ENCODE measurements around the gene SECISBP2L. TPM values are rescaled to one million over a fixed set of nuclear protein-coding genes. Genes with fewer than 3 reads are reported as not detected.

The SECISBP2L gene
- total RNA-seq, 4 donors from 2014 or later: 23.7 to 27.5 (median 24.5) TPM

DNA sequence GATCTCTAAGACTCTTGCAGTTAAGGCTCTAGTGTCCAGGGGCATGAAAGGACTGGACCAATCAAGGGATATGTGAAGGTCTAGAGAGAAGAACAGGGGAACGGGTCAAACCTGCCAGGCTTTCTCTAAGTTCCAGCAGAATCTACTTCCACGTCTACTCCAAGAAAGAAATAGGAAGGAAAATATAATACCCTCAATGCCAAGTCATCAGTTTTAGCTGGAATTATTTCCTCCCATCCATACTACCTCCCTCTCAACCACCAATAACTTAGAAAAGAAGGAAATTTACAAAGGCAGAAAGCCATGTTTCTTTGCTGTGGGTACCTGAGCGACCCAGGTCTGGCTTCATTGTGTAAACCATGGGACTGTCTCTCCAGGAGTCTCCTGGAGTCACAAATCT, 90.3 kb downstream of the SECISBP2L start:
- intact Hi-C loops (cut with DNase I; ENCODE audit: low total_unique reads): no loop called here
- H3K9me3 ChIP-seq: no peaks in the 10 kb centered on the region
- H3K27ac ChIP-seq: no peak overlapping the region
- no peak for DNase-seq
- H3K36me3 ChIP-seq: no peaks in the 10 kb centered on the region
- H3K4me1 ChIP-seq: no peaks in the 10 kb centered on the region
- no peak overlapping the region for H3K4me3 ChIP-seq
- TF ChIP-seq POLR2A (IDR thresholded peaks at IDR 0.05): no peak
- TF ChIP-seq, protein P1, sequence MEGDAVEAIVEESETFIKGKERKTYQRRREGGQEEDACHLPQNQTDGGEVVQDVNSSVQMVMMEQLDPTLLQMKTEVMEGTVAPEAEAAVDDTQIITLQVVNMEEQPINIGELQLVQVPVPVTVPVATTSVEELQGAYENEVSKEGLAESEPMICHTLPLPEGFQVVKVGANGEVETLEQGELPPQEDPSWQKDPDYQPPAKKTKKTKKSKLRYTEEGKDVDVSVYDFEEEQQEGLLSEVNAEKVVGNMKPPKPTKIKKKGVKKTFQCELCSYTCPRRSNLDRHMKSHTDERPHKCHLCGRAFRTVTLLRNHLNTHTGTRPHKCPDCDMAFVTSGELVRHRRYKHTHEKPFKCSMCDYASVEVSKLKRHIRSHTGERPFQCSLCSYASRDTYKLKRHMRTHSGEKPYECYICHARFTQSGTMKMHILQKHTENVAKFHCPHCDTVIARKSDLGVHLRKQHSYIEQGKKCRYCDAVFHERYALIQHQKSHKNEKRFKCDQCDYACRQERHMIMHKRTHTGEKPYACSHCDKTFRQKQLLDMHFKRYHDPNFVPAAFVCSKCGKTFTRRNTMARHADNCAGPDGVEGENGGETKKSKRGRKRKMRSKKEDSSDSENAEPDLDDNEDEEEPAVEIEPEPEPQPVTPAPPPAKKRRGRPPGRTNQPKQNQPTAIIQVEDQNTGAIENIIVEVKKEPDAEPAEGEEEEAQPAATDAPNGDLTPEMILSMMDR (IDR thresholded peaks at IDR 0.05 in 4 of 5, conservative IDR thresholded peaks at IDR 0.05 in 1 of 5): no peak
- H3K27me3 ChIP-seq: no peaks in the 10 kb centered on the region
- ATAC-seq: no peak
- in situ Hi-C loops (cut with MboI; ENCODE audit: low sequenced_read_pairs in 4 of 4): no loop called here

DNA sequence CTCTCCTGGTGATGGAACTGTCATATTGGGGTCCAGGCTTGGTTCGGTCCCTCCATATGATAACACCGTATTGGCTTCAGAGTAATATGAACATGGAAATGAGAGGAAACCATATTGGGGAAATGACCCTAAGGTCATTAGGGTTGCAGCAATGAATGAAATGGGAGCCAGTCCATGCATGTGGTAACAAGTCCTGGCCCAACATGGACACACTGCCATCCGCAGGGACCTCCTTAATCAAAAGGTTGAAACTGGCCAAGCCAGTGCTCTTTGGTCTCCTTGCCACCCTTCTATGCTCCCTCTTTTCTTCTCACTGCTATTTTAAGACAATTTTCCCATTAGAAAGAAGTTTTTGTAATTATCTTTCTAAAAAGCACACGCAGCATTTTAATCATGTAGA, 90.9 kb downstream of the SECISBP2L start:
- Histone ChIP-seq H3K9me3 (no peaks in the 10 kb centered on the region), H3K4me3 (no peak overlapping the region), H3K27ac (no peak overlapping the region), H3K4me1 (no peaks in the 10 kb centered on the region), H3K36me3 (no peaks in the 10 kb centered on the region), H3K27me3 (no peaks in the 10 kb centered on the region)
- intact Hi-C loops (cut with DNase I; ENCODE audit: low total_unique reads) (no loop called here), in situ Hi-C loops (cut with MboI; ENCODE audit: low sequenced_read_pairs in 4 of 4) (no loop called here)
- no peak for TF ChIP-seq POLR2A (IDR thresholded peaks at IDR 0.05)
- TF ChIP-seq, protein P1 (IDR thresholded peaks at IDR 0.05 in 4 of 5, conservative IDR thresholded peaks at IDR 0.05 in 1 of 5): no peak
- ATAC-seq (no peak), DNase-seq (no peak)

DNA sequence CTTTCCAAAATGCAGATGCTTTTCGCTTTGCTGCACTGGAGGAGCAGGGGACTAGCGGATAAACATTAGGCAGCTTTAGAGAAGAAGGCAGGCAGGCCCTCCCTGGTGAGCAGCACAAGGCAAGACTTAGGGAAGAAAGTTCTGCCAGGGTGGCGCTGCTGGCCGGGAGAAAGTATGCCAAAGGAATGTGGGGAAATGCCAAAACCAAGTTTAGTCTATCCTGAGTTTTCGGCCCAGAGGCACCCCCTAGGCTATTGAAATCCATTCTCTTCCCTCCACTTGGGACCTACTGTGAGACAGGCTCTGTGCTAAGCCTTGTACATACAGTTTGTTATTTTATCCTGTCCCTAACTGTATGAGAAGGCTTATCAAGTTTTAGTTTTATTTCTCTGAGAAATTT, 91.7 kb downstream of the SECISBP2L start:
- DNase-seq (no peak), ATAC-seq (no peak)
- Histone ChIP-seq H3K36me3 (no peaks in the 10 kb centered on the region), H3K9me3 (no peaks in the 10 kb centered on the region), H3K4me3 (no peak overlapping the region), H3K27ac (no peak overlapping the region), H3K4me1 (no peaks in the 10 kb centered on the region), H3K27me3 (no peaks in the 10 kb centered on the region)
- TF ChIP-seq, protein P1 (IDR thresholded peaks at IDR 0.05 in 4 of 5, conservative IDR thresholded peaks at IDR 0.05 in 1 of 5): no peak
- TF ChIP-seq POLR2A (IDR thresholded peaks at IDR 0.05): no peak
- in situ Hi-C loops (cut with MboI; ENCODE audit: low sequenced_read_pairs in 4 of 4) (no loop called here), intact Hi-C loops (cut with DNase I; ENCODE audit: low total_unique reads) (no loop called here)

DNA sequence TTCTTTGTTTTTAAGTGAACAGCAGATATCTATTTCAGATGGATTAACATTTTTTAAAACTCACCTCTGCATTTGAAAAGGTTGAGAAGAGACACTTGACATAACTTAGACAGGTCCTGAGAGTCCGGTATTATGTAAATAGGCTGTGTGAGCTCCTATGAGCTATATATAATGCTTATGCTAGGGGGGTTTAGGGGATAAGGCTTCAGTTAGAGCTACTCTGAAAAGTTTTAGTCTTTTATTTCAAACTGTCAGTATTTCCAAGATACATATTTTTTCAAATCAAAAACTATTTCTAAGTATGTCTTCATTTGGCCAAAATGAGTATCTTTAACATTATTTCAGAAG, 99.4 kb downstream of the SECISBP2L start:
- Histone ChIP-seq H3K4me1 (no peaks in the 10 kb centered on the region), H3K9me3 (no peaks in the 10 kb centered on the region), H3K27me3 (no peaks in the 10 kb centered on the region), H3K27ac (no peak overlapping the region), H3K4me3 (no peak overlapping the region), H3K36me3 (no peaks in the 10 kb centered on the region)
- in situ Hi-C loops (cut with MboI; ENCODE audit: low sequenced_read_pairs in 4 of 4): no loop called here
- DNase-seq (no peak), ATAC-seq (no peak)
- intact Hi-C loops (cut with DNase I; ENCODE audit: low total_unique reads): no loop called here
- TF ChIP-seq, protein P1 (IDR thresholded peaks at IDR 0.05 in 4 of 5, conservative IDR thresholded peaks at IDR 0.05 in 1 of 5): no peak
- no peak for TF ChIP-seq POLR2A (IDR thresholded peaks at IDR 0.05)

DNA sequence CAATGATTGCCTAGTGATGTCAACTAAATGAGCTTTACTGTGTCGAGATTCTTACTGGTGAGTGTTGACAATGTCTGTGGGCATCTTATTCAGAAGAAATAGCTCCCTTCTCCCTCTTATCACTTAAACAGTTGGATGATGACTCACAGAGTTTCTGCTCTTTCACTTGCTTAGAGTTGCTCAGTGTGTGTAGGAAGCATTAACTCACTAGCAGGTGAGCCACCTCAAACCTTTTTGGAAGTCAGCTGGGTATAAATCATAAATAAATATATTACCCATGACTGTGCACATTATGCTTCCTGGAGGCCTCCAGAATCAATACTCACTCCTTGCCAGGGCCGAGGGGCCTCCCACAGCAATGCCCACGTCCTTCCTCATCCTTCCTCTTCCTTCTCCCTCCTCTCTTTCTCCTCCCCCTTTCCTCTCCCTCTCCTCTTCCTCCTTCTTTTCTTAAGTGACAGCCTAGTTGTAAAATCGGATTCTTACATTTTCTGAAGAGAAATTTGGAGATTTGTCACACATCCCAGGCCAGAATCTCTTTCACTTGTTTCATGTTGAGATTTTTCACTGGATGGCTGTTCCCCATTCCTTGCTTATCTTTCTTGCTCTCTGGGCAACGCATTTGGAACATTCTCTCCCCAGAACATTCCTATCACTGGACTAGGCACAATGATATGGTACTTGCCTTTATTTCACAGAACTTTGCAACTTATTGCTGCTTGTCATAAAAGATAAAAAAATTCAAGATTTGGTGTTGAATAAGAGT, 100.0 kb downstream of the SECISBP2L start:
- no peak for ATAC-seq
- Histone ChIP-seq H3K27ac (no peak overlapping the region), H3K4me3 (no peak overlapping the region), H3K9me3 (no peaks in the 10 kb centered on the region), H3K4me1 (no peaks in the 10 kb centered on the region), H3K36me3 (no peaks in the 10 kb centered on the region), H3K27me3 (no peaks in the 10 kb centered on the region)
- TF ChIP-seq POLR2A (IDR thresholded peaks at IDR 0.05): no peak
- TF ChIP-seq, protein P1 (IDR thresholded peaks at IDR 0.05 in 4 of 5, conservative IDR thresholded peaks at IDR 0.05 in 1 of 5): no peak
- intact Hi-C loops (cut with DNase I; ENCODE audit: low total_unique reads) (no loop called here), in situ Hi-C loops (cut with MboI; ENCODE audit: low sequenced_read_pairs in 4 of 4) (no loop called here)
- no peak for DNase-seq

All from gastrocnemius medialis (tissue), 4 donors.